HEK293T (cell line): ENCODE data around the gene IFNA14.

Experiments used
- ARNT ChIP-seq: fragments of 450-650 bp; IDR thresholded peaks from 2 replicates; pipeline ENCODE4 v1.6.1; 2017; ENCODE audit warnings: mild to moderate bottlenecking
- BHLHE40 ChIP-seq: fragments of 450-650 bp; IDR thresholded peaks from 2 replicates; pipeline ENCODE4 v1.6.1; 2016; ENCODE audit warnings: mild to moderate bottlenecking, moderate library complexity, borderline replicate concordance
- FOXK2 ChIP-seq: fragments of 450-650 bp; IDR thresholded peaks from 2 replicates; pipeline ENCODE4 v1.6.1; 2016; ENCODE audit warnings: mild to moderate bottlenecking
- NFRKB ChIP-seq: fragments of 450-650 bp; IDR thresholded peaks from 2 replicates; pipeline ENCODE4 v1.6.1; 2016; ENCODE audit warnings: mild to moderate bottlenecking, moderate library complexity
- PKNOX1 ChIP-seq: fragments of 450-650 bp; IDR thresholded peaks from 2 replicates; pipeline ENCODE4 v1.6.1; 2016
- SUZ12 ChIP-seq: fragments of 450-650 bp; IDR thresholded peaks from 2 replicates; pipeline ENCODE4 v1.6.1; 2016; ENCODE audit warnings: mild to moderate bottlenecking
- TARDBP ChIP-seq: fragments of 450-650 bp; IDR thresholded peaks from 2 replicates; pipeline ENCODE4 v1.6.1; 2016

GRCh38 chr9:21286099-21286498 lies 46.3 kb upstream of the IFNA14 start:
- TF ChIP-seq SUZ12 = no peak
- no peak for TF ChIP-seq ARNT
- no peak for TF ChIP-seq TARDBP
- TF ChIP-seq NFRKB = no peak
- no peak for TF ChIP-seq PKNOX1
- TF ChIP-seq BHLHE40 = no peak
- no peak for TF ChIP-seq FOXK2
